Activated CD4-positive, alpha-beta T cell treated with anti-CD3 and anti-CD28 coated beads for 48 hours (primary cell): ENCODE measurements around the gene FBXO24.

Experiments used
- DNase-seq: peaks from one replicate; pipeline ENCODE4 v3.0.0-alpha.2; 2020

FBXO24 gene

DNA sequence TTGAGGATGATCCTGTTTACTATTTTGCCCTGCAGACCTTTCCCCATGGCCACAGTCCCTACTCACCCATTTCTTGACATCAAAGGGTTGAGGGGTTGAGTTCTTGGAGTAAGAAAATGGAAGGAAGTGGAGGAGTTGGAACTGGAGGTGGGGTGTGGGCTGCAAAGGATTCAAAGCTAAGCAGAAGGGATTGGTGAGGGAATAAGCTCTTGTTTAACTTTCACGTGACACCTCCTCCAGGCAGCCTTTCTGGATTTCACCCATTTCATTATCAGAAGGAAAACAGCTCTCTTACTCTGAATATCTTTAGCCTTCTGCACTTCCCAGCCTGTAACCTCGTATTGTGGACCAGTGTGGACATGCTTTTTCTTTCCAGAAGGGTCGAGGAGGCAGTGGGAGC lies 39.9 kb downstream of the FBXO24 start:
- DNase-seq: no peak

DNA sequence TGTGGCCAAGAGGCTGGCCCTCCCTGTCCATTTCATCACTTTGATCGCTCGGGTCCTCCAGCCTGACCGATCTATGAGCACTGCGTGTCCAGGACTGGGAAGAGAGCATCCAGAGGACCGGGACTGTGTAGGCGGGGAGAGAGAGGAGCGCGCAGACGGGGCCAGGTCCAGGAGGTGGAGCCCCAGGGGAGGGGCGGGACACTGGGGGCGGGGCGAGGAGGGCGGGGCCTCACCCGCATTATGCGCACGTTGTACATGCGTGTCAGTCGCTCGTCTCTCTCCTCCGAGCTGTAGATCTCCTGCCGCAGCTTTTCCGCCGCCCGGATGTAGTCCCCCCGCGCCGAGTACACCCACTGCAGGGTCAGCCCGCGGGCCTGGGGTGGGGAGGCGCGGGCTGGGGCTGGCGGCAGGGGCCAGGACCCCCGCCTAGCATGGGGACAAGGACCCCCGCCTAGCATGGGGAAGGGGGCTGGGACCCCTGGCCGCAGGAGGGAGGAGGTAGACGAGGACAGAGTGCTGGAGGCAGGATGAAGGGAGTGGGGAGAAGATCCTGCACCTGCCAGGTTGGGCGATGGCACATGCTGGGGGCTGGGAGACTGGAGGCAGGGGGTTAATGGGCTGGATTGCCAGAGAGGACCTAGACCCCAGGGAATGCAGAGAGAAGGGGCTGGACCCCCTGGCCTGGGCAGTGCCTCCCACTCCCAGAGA lies 40.6 kb downstream of the FBXO24 start:
- DNase-seq: peak; percentile 92

DNA sequence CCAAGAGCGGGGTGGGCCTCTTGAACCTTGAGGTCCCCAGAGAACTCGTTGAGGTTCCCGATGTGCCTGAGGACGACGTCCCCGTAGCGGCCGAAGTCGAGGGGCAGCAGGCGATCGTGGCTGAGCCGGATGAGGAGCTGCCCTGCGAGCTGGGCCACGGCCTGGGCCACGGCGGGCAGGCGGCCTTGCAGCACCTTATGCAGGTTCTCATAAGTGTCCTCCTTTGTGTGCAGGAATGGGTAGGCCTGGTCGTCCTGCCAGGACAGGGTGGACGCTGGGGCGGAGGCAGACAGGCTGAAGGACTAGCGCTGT lies 41.1 kb downstream of the FBXO24 start:
- DNase-seq: no peak

DNA sequence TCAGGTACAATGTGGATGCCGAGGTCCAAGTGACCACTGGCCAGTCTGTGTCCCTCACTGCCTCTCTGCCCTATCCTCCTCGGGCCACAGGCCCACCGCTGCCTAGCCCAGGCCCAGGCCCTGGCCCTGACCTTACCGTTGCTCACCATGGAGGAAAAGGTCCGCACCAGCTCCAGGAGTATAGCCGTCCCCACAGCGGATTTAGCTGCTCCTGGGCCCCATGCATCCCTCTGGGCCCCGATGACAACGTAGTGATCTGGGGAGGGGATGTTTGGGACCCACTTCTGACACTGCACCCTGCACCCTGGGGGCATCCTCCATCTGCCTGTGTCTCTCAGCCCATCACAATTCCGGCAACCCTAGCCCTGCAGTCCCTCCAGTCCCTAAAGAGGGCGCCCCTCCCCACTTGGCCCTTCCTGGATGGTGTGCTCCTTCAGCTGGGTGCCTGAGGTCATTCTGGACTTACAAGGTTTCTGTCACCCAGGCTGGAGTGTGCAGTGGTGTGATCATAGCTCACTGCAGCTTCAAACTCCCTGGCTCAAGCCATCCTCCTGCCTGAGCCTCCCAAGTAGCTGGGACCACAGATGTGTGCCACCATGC lies 43.1 kb downstream of the FBXO24 start:
- DNase-seq: peak; percentile 58

DNA sequence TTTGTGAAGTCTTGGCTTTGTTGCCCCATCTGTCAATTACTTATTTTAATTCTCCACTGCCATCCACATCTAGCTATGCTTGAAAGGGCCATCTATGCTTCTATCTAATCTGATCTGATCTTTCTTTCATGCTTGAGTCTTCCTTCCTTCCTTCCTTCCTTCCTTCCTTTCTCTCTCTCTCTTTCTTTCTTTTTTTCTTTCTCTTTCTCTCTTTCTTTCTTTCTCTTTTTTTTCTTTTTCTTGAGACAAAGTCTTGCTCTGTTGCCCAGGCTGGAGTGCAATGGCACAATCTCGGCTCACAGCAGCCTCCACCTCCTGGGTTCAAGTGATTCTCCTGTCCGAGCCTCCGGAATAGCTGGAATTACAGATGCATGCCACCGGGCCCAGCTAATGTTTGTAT lies 43.9 kb downstream of the FBXO24 start:
- DNase-seq: no peak

DNA sequence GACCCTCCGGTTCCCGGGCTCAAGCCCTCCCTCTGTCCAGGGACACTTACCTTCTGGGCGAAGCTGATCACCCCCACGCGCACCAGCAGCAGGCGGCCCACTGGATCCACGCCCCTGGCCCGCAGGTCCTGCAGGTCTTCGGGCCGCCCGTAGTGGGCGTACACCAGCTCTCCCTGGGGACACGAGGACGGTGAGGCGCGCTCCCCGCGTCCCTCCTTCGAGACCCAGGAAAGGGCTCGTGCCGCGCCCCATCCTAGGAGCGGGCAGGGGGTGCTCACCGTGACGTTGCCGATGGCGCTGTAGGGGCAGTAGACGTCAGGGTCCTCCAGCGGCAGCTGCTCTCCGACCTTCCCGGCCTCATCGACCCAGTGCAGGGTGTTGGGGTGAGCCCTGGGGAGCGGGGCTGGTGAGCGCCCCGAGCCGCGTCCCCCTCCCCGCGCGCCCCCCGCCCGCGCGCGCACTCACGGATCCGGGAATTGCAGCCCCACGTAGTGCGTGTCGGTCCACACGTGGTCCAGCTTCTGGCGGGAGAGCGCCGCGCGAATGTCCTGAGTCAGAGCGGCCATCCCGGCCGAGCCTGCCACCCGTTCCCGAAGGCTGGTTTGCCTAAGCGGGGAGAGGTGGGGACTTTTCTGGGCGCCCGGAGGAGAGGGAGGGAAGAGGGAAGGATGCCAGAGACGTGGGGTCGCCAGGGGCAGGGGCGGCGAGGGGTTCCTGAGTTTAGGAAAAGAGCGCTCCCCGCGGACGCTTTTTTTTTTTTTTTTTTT lies 47.0 kb downstream of the FBXO24 start:
- peak; percentile 76 for DNase-seq

DNA sequence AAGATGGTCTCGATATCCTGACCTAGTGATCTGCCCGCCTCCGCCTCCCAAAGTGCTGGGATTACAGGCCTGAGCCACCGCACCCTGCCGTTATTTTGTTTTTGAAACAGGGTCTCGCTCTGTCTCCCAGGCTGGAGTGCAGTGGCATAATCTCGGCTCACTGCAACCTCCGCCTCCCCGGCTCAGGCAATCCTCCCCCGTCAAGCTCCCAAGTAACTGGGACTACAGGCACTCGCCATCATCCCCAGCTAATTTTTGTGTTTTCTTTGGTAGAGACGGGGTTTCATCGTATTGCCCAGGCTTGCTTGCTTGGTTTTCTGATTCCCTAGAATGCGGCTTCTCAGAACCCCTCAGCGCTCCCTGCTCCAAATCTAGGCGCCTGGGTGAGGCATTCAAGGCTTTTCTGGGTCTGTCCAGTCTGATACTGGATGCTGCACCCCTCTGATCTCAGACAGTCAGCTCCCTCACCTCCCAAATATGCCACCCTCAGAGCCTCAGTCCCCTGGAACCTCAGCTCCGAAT lies 53.9 kb downstream of the FBXO24 start:
- DNase-seq: no peak

DNA sequence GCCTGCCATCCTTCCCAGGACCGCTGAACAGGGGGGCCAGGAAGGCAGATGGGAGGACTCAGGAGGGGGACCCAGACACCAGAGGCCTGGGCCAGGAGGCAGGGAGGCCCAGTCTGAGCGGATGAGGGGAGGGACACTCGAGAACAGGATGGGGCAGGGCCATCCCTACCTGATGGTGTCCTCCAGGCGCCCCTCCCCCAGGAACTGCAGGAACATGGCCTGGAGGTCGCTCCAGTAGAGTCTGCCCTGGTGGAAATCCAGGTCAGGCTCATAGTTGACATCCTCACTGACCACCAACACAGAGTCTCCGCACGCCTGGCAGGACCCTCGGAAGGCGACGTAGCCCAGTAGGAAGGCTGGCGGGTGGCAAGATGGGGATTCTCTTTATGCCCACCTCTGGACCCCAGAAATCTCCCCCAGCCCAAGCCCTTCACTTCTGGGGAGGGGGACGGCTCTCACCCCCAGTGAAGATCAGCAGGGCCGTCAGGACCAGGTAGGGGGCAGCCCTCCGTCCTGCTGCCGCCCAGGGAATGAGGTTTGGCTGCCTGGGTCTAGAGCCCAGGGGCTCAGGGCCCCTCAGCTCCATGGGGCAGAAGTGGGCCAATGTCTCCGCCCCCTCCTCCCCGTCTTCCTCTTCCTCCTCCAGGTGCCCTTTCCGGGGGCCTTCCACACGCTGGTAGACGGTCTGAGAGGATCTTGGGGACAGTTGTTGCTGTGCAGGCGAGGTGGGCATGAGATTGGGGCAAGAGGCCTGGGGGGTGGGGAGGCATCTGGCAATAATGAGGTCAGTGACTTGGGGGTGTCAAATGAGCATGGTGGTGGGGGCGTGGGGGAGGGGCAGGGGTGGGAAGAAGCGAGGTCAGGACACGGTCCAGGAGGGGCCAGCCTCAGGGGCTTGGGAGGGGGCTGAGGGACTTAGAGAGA lies 54.7 kb downstream of the FBXO24 start:
- DNase-seq: no peak

DNA sequence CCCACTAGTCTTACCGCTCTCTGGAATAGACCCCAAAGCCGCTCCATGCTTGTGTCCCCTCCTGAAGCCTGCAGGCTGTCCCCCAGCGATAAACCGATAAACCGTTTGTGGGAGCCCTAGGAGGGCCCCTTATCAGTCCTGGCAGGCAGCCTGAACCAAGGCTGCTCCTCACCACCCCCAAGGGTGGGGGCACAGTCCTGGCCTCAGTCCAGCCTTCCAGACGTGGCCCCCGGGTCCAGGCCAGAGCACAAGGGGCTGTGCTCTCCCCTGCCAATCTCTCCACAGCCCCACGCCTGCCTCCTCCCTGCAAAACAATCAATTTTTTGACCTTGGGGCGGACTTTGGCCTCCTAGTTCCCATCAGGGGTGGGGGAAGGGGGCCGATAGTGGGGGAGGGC lies 55.3 kb downstream of the FBXO24 start, which contains the start of gene TFR2:
TSS of gene TFR2 (minus strand) at position 90 of the 397 bp plus-strand sequence. CDS start at position 47, 43 bp downstream.
- no peak for DNase-seq

DNA sequence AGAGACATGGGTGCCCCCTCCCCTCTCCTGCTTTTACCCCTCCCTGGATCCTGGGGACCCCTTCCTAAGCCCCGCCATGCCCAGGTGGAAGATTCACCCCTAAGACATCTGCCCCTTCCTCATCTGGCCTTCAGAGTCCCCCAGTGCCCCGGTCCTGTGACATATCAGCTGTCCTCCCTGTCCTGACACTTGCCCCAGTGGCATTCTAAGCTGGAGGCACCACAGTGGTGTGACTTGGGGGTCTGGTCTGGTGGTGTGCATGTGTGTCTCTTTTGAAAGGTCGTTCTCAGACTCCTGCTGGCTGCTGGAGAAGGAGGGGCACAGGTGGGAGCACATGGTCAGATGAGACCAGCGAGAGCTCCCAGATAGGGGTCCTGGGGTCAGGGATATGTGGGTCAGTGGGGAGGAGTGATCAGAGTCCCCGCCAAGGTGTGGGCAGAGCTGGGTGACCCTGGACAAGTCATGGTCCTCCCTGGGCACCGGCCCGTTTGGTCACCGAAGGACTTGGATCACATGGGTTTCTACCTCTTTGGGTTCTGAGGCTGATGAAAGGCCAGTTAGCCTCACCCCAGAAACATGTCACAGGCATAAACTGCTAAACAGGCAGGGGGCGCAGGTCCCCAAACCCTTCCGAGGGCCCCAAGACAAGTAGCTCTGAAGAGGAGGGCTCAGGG lies 55.9 kb downstream of the FBXO24 start:
- no peak for DNase-seq

DNA sequence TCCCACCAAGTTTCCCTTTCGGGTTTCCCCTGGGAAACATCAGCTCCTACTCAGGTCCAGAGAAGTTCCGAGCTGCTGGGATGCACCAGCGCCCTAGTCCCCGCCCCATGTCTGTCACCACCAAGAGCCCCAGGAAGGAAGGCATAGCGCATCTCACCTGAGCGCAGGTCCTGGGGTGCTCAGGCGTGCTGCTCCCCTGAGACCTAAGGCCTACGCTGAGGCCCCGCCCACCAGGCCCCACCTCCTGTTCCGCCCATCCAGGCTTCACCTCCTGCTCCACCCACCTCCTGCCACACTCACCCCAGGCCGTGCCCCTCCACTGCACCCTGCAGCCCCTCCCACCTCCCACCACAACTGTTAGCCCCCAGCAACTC lies 56.4 kb downstream of the FBXO24 start:
- peak; percentile 51 for DNase-seq

DNA sequence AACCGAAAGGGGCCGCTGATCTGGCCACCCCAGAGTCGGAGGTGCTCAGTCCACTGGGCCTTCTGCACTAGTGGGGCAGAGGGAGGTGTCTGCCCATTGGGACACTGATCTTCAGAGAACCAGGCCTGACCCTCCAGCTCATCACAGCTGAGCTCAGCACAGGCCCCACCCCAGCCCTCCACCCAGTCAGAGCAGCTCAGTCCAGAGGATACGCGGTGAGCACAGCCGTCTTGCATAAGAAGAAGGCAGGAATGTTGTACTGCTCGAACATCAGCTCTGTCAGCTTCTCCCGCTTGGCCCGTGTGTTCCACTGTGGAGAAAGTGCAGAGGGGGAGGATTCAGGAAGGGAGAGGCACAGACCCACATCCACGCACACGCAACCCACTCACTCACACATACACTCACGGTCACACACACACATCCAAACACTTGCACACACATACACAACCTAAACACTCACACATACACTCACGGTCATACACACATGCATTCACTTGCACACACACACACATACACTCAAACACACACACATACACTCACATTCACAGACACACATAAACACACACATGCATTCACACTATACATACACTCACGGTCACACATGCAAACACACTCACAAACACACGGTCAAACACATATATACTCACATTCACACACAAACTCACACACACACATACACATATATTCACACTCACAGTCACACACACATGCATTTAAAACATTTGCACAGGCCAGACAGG lies 63.9 kb downstream of the FBXO24 start:
- no peak for DNase-seq
